Measurements from ENCODE around the gene ID2.

Gene ID2

DNA sequence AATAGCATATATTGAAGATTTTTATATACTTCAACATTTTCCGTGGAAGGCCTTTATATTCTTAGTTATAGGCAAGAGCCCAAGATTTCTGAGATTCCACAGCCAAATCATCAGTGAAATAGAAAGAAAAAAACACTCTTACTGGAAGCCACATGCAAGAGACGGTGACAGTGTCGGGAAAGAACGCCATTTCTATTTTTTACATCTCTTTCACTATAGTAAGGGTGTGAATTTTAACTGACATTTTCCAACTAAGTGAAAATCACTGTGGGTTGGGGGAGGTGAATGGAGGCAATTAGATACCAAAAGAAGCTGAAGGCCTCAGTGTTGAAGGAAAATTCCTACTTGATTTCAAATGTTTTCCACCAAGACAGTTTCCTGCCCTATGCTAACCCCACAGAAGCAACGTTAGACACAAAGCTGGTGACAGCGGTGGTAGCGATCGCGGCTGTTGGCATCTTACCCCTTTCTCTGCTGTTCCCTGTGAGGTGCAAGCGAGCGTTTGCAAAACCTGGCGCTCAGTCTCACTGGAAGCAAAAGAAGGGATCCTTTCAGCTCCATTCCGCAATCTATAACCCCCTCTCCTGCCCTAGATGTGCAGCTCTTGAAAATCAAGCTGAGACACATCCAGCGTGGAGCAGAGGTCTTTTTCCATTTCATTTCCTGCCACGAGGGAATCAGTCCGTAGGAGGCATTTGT is 20.0 kb downstream of the ID2 start:
- H3K27ac ChIP-seq: no peak overlapping the region
- H3K4me1 ChIP-seq: no peaks in the 10 kb centered on the region
- H3K4me2 ChIP-seq (ENCODE audit: low read length): no peak overlapping the region
- H3K9me3 ChIP-seq (ENCODE audit: control insufficient read depth, low read length): no peaks in the 10 kb centered on the region
- no peaks in the 10 kb centered on the region for H3K27me3 ChIP-seq (ENCODE audit: control insufficient read depth, insufficient read depth, low read length)
- TF ChIP-seq, protein P1, sequence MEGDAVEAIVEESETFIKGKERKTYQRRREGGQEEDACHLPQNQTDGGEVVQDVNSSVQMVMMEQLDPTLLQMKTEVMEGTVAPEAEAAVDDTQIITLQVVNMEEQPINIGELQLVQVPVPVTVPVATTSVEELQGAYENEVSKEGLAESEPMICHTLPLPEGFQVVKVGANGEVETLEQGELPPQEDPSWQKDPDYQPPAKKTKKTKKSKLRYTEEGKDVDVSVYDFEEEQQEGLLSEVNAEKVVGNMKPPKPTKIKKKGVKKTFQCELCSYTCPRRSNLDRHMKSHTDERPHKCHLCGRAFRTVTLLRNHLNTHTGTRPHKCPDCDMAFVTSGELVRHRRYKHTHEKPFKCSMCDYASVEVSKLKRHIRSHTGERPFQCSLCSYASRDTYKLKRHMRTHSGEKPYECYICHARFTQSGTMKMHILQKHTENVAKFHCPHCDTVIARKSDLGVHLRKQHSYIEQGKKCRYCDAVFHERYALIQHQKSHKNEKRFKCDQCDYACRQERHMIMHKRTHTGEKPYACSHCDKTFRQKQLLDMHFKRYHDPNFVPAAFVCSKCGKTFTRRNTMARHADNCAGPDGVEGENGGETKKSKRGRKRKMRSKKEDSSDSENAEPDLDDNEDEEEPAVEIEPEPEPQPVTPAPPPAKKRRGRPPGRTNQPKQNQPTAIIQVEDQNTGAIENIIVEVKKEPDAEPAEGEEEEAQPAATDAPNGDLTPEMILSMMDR (IDR thresholded peaks at IDR 0.05): no peak
- no peak overlapping the region for H3K9ac ChIP-seq
- no peaks in the 10 kb centered on the region for H3K79me2 ChIP-seq
- no peak overlapping the region for H2AFZ ChIP-seq
- no peaks in the 10 kb centered on the region for H3K36me3 ChIP-seq (ENCODE audit: control insufficient read depth, insufficient read depth, low read length)
- H3K4me3 ChIP-seq (ENCODE audit: low read depth, low read length): no peak overlapping the region

DNA sequence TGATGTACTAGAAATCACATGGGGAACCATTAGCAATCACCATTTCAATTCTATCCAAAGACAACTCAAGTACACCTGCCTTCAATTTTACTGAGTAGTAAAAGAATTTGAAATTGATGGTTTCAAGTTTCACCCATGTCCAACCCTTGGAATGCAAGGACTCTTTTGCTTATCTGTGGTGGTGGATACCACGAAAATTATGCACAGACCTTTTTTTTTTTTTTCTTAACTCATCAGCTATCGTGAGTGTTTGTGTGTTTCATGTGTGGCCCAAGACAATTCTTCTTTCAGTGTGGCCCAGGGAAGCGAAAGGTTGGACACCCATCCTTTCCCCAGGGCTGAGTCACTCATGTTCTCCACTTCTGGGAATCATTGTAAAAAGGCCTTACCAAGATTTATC is 23.1 kb downstream of the ID2 start:
- Histone ChIP-seq H2AFZ (no peak overlapping the region), H3K9me3 (ENCODE audit: control insufficient read depth, low read length) (no peaks in the 10 kb centered on the region), H3K4me3 (ENCODE audit: low read depth, low read length) (no peak overlapping the region), H3K79me2 (no peaks in the 10 kb centered on the region), H3K27ac (no peak overlapping the region), H3K27me3 (ENCODE audit: control insufficient read depth, insufficient read depth, low read length) (no peaks in the 10 kb centered on the region), H3K9ac (no peak overlapping the region), H3K36me3 (ENCODE audit: control insufficient read depth, insufficient read depth, low read length) (no peaks in the 10 kb centered on the region), H3K4me2 (ENCODE audit: low read length) (no peak overlapping the region), H3K4me1 (no peaks in the 10 kb centered on the region)
- TF ChIP-seq, protein P1 (IDR thresholded peaks at IDR 0.05): no peak

DNA sequence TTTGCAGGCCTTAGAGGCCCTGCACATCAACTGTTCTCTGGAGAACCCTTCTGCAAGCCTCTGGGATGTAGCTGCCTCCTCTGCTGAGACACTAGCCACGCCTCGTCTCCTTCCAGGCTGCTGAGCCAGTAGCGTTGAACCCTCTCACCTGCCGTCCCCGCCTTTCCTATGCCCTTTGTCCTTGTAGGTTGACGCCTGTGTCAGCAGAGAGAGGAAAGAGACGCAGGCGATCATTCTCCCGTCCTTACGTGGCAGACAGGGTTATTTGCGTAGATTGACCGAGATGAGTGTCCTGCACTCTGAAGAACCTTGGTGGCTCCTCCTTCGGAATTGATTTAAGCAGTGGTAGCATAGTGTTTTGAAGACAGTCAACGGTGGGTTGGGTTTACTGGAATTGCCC is 27.8 kb downstream of the ID2 start:
- no peaks in the 10 kb centered on the region for H3K79me2 ChIP-seq
- no peak overlapping the region for H3K4me3 ChIP-seq (ENCODE audit: low read depth, low read length)
- no peak overlapping the region for H3K9ac ChIP-seq
- H3K27me3 ChIP-seq (ENCODE audit: control insufficient read depth, insufficient read depth, low read length): no peaks in the 10 kb centered on the region
- H3K9me3 ChIP-seq (ENCODE audit: control insufficient read depth, low read length): no peaks in the 10 kb centered on the region
- no peaks in the 10 kb centered on the region for H3K4me1 ChIP-seq
- H3K27ac ChIP-seq: no peak overlapping the region
- no peaks in the 10 kb centered on the region for H3K36me3 ChIP-seq (ENCODE audit: control insufficient read depth, insufficient read depth, low read length)
- H2AFZ ChIP-seq: no peak overlapping the region
- TF ChIP-seq, protein P1 (IDR thresholded peaks at IDR 0.05): no peak
- H3K4me2 ChIP-seq (ENCODE audit: low read length): no peak overlapping the region

DNA sequence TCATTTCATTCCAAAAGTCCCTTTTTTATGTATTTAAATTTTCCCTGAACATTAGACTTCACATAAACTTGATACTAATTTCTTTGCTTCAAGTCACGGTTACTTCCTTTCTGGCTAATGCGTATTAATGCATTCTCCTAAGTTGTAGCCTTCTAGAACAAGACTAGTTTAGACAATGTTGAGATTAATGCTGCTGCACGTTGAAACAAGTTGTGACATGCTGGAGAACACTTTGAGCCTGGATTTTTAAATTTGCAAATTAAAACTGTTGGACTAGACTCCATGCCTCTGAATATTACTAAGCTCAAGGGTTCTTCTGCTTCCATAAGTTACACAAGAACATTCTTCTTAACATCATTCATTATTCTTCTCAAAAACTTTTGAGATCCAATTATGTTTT is 29.1 kb downstream of the ID2 start:
- Histone ChIP-seq H3K27me3 (ENCODE audit: control insufficient read depth, insufficient read depth, low read length) (no peaks in the 10 kb centered on the region), H3K36me3 (ENCODE audit: control insufficient read depth, insufficient read depth, low read length) (no peaks in the 10 kb centered on the region), H2AFZ (no peak overlapping the region), H3K4me2 (ENCODE audit: low read length) (no peak overlapping the region), H3K4me1 (no peaks in the 10 kb centered on the region), H3K9ac (no peak overlapping the region), H3K9me3 (ENCODE audit: control insufficient read depth, low read length) (no peaks in the 10 kb centered on the region), H3K4me3 (ENCODE audit: low read depth, low read length) (no peak overlapping the region), H3K79me2 (no peaks in the 10 kb centered on the region), H3K27ac (no peak overlapping the region)
- TF ChIP-seq, protein P1 (IDR thresholded peaks at IDR 0.05): no peak

DNA sequence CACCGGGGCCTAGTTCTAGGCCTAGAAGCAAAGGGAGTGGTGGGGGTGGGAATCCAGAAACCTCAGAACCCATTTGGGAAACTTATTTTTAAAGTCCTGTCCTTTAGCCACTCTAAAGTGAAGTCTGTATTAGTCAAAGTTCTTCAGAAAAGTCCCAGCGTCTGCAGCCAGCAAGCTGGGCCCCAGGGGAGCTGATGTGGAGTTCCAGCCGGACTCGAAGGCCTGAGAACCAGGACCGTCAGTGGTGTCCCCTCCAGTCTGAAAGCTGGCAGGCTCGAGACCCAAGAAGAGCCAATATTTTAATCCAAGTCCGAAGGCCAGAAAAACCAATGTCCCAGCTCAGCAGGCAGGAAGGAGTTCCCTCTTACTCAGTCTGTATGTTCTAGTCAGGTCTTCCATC is 32.4 kb downstream of the ID2 start:
- Histone ChIP-seq H3K27ac (no peak overlapping the region), H3K9me3 (ENCODE audit: control insufficient read depth, low read length) (no peaks in the 10 kb centered on the region), H3K27me3 (ENCODE audit: control insufficient read depth, insufficient read depth, low read length) (no peaks in the 10 kb centered on the region), H3K4me1 (no peaks in the 10 kb centered on the region), H3K36me3 (ENCODE audit: control insufficient read depth, insufficient read depth, low read length) (no peaks in the 10 kb centered on the region), H3K4me3 (ENCODE audit: low read depth, low read length) (no peak overlapping the region), H3K9ac (no peak overlapping the region), H3K79me2 (no peaks in the 10 kb centered on the region), H3K4me2 (ENCODE audit: low read length) (no peak overlapping the region), H2AFZ (no peak overlapping the region)
- TF ChIP-seq, protein P1 (IDR thresholded peaks at IDR 0.05): no peak
